HG02852 (cell line): Measurements from ENCODE around the gene FOCAD.
"Not testable (repeated sequence)": the region's sequence is repeated elsewhere in the genome, so short reads cannot be mapped to it uniquely, and the experiment has no call there.

Experiments used
- ATAC-seq: cut with Tn5 transposase; IDR thresholded peaks from one replicate; pipeline ENCODE4 v1.9.1; 2021; ENCODE audit warnings: mild to moderate bottlenecking, moderate library complexity; ENCODE audit not compliant: unreplicated experiment

Gene FOCAD

GRCh38 chr9:20945269-20945668 lies 261.2 kb downstream of the FOCAD start:
- no peak for ATAC-seq

GRCh38 chr9:20945856-20946255 lies 261.8 kb downstream of the FOCAD start:
- ATAC-seq: no peak

- no peak for ATAC-seq
Observed at GRCh38 chr9:20948703-20949102, 264.6 kb downstream of the FOCAD start.

- no peak for ATAC-seq
Observed at GRCh38 chr9:20950707-20951106, 266.6 kb downstream of the FOCAD start.

- no peak for ATAC-seq
Observed at GRCh38 chr9:20962536-20963225, 278.6 kb downstream of the FOCAD start.

- ATAC-seq: no peak
Observed at GRCh38 chr9:20972684-20973083, 288.6 kb downstream of the FOCAD start.

GRCh38 chr9:20973246-20973947 lies 289.3 kb downstream of the FOCAD start:
- ATAC-seq: not testable (repeated sequence)

- ATAC-seq: not testable (repeated sequence)
Observed at GRCh38 chr9:20974191-20974938, 290.3 kb downstream of the FOCAD start.

- no peak for ATAC-seq
Observed at GRCh38 chr9:20978249-20978648, 294.2 kb downstream of the FOCAD start.

- ATAC-seq: peak; percentile 72
Observed at GRCh38 chr9:20980832-20981455, 296.9 kb downstream of the FOCAD start.

- peak; percentile 14 for ATAC-seq
Observed at GRCh38 chr9:20981486-20981885, 297.4 kb downstream of the FOCAD start.

- no peak for ATAC-seq
Observed at GRCh38 chr9:20984506-20984905, 300.4 kb downstream of the FOCAD start.

GRCh38 chr9:20985851-20986600 lies 302.0 kb downstream of the FOCAD start:
- no peak for ATAC-seq

GRCh38 chr9:20987521-20987920 lies 303.5 kb downstream of the FOCAD start:
- ATAC-seq: no peak

GRCh38 chr9:20988061-20988460 lies 304.0 kb downstream of the FOCAD start:
- no peak for ATAC-seq

- peak; percentile 49 for ATAC-seq
Observed at GRCh38 chr9:20988671-20989315, 304.7 kb downstream of the FOCAD start.

GRCh38 chr9:20989923-20990341 lies 305.9 kb downstream of the FOCAD start:
- no peak for ATAC-seq

- ATAC-seq: no peak
Observed at GRCh38 chr9:20990867-20991266, 306.8 kb downstream of the FOCAD start.

GRCh38 chr9:20994486-20994885 lies 310.4 kb downstream of the FOCAD start:
- ATAC-seq: no peak

- no peak for ATAC-seq
Observed at GRCh38 chr9:20995616-20996015, 311.6 kb downstream of the FOCAD start.
